HG02678 (cell line): Measurements from ENCODE around the gene PKD1.
"Not testable (repeated sequence)": the region's sequence is repeated elsewhere in the genome, so short reads cannot be mapped to it uniquely, and the experiment has no call there.

Experiments used
- ATAC-seq: cut with Tn5 transposase; IDR thresholded peaks from one replicate; pipeline ENCODE4 v1.9.1; 2021; ENCODE audit warnings: mild to moderate bottlenecking, moderate library complexity; ENCODE audit not compliant: unreplicated experiment

PKD1 gene

GRCh38 chr16:2126161-2126743 is 9.4 kb downstream of the PKD1 start:
- ATAC-seq = not testable (repeated sequence)

GRCh38 chr16:2125609-2126008 is 10.1 kb downstream of the PKD1 start:
- not testable (repeated sequence) for ATAC-seq

- not testable (repeated sequence) for ATAC-seq
Measured at GRCh38 chr16:2124694-2125444, 10.8 kb downstream of the PKD1 start.

- ATAC-seq = not testable (repeated sequence)
Measured at GRCh38 chr16:2124377-2124693, 11.4 kb downstream of the PKD1 start.

GRCh38 chr16:2123706-2124376 is 11.9 kb downstream of the PKD1 start:
- not testable (repeated sequence) for ATAC-seq

- not testable (repeated sequence) for ATAC-seq
Measured at GRCh38 chr16:2122934-2123683, 12.6 kb downstream of the PKD1 start.

- ATAC-seq = no peak
Measured at GRCh38 chr16:2122429-2122828, 13.3 kb downstream of the PKD1 start.

GRCh38 chr16:2121853-2122252 is 13.8 kb downstream of the PKD1 start:
- ATAC-seq = no peak

- ATAC-seq = not testable (repeated sequence)
Measured at GRCh38 chr16:2121325-2121724, 14.4 kb downstream of the PKD1 start.

- ATAC-seq = not testable (repeated sequence)
Measured at GRCh38 chr16:2117960-2118722, 17.6 kb downstream of the PKD1 start.

- ATAC-seq = not testable (repeated sequence)
Measured at GRCh38 chr16:2117341-2117740, 18.4 kb downstream of the PKD1 start.

- not testable (repeated sequence) for ATAC-seq
Measured at GRCh38 chr16:2116428-2116827, 19.3 kb downstream of the PKD1 start.

GRCh38 chr16:2115591-2115973 is 20.1 kb downstream of the PKD1 start:
- no peak for ATAC-seq

- not testable (repeated sequence) for ATAC-seq
Measured at GRCh38 chr16:2114885-2115590, 20.7 kb downstream of the PKD1 start.

- not testable (repeated sequence) for ATAC-seq
Measured at GRCh38 chr16:2114225-2114624, 21.5 kb downstream of the PKD1 start.

- not testable (repeated sequence) for ATAC-seq
Measured at GRCh38 chr16:2112539-2113106, 23.1 kb downstream of the PKD1 start.

GRCh38 chr16:2111412-2112335 is 24.0 kb downstream of the PKD1 start:
- ATAC-seq = not testable (repeated sequence)

GRCh38 chr16:2111009-2111353 is 24.7 kb downstream of the PKD1 start:
- not testable (repeated sequence) for ATAC-seq
